NOMO-1 (cell line): ENCODE data around the gene SLIT3.

ENCODE experiments used
- DNase-seq, 2 experiments: peaks; one replicate each; lab custom pipeline; 2025; ENCODE audit not compliant: unreplicated experiment in 2 of 2; lab: John Stamatoyannopoulos, UW

The SLIT3 gene

DNA sequence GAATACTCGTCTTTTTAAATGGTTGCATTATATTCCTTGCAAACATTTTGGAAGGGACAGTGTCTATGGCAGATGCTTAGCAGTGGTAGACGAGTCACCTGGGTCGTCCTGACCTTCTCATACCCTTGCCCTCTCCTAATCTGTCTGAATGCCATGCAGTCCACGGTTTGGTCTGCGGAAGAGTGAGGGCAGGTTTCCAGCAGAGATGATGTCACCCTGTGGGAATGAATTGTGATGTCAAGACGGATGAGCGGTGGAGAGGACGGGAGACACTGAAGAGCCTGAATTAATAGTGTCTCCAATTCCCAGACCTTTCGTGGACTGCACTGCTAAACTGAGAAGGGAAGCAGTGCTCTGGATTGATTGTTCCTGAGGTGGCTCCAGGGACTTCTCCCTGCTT lies 392.7 kb downstream of the SLIT3 start:
- no peak for DNase-seq

DNA sequence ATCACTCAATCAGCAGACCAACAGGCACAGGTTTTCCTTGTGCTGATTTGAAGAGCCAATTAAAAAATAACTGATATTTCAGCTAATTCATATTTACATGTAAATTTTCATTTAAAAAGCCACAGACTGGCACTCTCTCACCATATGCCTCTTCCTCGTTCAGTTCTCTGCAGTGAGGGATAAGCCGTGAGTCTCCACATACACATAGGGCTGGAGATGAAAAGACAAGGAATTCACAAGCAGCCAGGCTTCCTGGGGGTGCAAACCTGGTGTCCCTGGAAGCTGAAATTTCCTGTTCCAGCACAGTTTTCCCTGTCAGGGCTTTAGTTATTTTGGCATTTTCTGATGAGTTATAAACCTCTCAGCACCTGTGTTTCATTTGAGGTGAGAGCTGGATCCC lies 397.9 kb downstream of the SLIT3 start:
- no peak for DNase-seq

DNA sequence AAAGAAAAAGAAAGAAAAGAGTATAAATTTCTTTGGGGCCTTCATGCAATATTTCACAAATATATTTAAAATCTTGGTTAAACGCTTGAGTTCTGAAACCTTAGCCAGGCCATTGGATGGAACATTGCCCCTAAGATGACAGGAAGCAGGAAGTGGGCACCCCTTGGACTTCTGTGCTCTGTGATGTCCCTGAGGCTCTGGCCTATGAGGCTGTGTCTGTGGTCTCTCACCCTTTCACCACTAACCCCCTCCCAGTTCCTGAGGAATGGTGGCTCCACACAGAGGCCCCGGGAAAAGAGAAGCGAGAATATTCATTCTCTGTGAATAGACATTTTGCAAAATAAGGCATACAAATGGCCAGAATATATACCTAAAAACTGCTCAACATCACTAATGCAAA lies 401.3 kb downstream of the SLIT3 start:
- DNase-seq, result no peak

- no peak for DNase-seq
These were observed 401.7 kb downstream of the SLIT3 start for GRCh38 chr5:168899264-168899663.

DNA sequence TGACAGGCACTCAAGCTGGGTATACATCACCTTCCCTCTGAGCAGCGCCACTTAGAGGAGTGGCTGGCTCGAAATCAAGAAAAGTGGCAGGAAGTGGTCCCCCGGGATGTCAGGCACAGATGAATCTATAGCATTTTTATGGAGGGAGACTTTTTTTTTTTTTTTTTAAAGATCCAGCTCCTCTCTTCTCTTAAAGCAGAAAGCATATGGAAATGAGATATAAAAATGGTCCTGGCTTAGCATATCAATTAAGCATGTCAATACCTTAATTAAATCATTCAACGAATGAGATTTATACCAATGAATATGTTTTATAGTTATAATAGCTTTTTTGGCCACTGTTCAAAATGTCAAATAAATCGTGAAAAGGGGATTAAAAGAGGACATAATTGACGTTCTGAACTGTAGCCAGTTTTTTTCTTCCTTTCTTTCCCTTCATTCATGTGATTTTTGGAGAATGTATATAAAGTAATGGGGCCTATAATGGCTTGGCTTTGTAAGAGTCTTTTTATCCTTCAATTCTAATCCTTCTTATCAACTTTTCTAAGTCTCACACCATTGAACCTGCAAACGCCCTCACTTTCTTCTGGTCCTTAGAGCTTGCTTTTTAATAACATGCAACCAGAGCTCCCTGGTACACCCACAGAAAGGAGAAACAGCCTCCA lies 402.6 kb downstream of the SLIT3 start:
- no peak for DNase-seq

DNA sequence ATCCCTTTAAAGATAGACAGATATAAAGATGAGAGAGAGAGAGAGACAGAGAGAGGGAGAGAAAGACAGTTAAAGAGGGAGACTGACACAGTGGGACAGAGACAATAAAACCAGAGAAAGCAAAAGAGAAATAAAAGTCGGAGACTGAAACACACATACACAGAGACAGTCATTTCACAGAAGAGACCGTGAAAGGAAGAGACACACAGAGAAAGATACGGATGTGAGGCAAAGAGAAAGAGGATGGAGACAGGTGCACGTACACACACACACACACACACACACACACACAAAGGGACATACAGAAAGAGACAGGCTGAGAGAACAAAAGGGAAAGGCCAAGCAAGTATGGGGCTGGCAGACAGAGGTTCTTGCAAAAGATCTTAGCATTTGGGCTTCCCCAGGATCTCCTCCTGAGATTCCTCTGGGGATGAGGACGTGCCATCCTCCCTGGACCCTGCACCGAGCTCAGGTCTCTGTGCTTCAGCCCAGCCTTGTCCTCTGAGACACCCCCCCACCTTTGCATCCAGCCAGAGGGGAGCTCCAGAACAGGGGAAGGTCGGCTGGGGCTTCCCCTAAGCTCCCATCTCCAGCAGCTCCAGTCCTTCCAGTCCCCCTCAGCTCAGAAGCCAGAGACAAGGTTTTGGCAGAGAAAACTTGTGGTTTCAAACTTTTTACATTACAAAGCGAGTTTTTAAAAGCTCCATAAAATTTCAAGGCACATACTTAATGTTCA lies 403.4 kb downstream of the SLIT3 start:
- no peak for DNase-seq

- DNase-seq, result no peak
These were observed 405.5 kb downstream of the SLIT3 start for GRCh38 chr5:168895295-168896071.

GRCh38 chr5:168893283-168893682 lies 407.7 kb downstream of the SLIT3 start:
- no peak for DNase-seq

DNA sequence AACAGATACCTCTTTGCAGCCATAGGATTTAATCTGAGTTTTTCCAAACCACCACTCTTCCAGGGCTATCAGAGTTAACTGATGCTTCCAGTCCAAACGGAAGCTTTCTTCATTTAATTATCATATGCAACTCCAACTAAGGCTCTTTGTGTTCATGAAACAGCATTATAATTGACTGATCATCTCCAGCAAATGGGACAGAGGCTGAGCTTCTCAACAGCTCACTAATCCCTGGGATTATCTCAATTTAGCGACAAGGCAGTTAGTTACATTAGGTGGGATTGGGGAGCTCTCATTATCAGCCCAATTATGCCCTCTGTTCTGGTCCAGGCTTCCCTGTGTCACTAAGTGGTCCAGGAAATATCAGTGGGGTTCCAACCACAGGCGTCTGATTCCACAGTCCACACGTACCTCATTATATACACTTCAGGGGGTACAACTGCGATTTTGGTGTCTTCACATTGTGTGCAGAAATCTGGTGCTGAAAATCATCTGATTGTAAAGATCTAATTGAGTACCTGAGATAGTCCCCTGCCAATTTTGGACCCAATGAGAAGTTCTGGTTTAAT lies 408.2 kb downstream of the SLIT3 start:
- no peak for DNase-seq

GRCh38 chr5:168890816-168891812 lies 409.8 kb downstream of the SLIT3 start:
- no peak for DNase-seq

GRCh38 chr5:168889039-168889438 lies 411.9 kb downstream of the SLIT3 start:
- DNase-seq, result no peak

DNA sequence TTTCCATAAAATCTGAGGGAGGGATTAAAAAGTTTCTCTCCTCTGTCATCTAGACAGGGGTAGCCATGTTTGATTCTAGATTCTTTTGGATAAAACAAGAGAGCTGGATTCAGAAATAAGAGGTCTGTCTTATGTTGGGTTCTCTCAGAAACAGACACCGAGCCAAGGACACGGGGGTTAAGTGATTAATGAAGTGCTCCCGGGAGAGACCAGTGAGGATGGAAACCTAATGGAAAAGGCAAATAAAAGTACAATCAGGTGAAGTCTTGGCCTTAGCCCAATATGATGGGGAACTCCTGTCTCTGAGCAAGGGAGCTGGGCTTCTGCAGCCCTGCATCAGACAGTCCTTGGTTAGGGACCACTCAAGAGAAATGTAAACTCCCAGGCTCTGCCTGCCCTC lies 413.0 kb downstream of the SLIT3 start:
- no peak for DNase-seq

DNA sequence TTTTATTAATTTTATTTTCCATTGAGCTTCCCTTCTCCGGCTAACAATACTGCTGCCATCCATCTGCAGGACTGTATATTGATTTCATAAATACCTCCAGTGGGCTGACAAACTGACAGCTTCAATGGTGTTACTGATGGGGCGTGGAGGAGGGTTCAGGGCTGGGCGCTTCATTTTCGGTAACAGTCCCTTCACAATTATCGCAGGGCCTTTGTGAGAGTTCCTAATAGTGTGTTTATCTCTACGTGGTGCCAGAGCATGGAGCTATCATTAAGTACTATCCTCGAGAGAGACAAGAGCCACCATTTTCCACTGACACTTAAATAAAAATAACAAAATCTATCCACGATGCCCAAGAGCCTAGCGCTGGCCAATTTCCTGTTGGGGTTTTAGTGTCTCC lies 414.8 kb downstream of the SLIT3 start:
- DNase-seq, result no peak

GRCh38 chr5:168885324-168886120 lies 415.4 kb downstream of the SLIT3 start:
- no peak for DNase-seq

- no peak for DNase-seq
These were observed 416.9 kb downstream of the SLIT3 start for GRCh38 chr5:168883991-168884390.

GRCh38 chr5:168883281-168883741 lies 417.6 kb downstream of the SLIT3 start:
- no peak for DNase-seq

DNA sequence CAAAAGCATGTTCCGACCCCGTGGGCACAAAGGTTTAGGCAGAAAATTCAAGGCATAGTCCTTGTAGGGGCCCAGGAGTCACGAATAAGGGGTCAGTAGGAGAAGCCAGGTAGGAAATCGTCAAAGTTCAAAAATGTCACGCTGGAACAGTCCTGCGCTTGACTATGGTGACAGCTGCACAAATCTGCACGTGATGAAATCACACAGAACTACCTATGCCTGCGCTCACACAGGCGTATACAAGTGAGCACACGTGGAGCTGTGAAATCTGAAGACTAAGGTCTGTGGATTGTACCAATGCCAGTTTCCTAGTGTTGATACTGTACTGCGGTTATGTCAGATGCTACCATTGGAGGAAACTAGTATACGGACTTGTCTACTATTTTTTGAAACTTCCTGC lies 418.7 kb downstream of the SLIT3 start:
- DNase-seq, result no peak

- no peak for DNase-seq
These were observed 419.4 kb downstream of the SLIT3 start for GRCh38 chr5:168881427-168882149.

GRCh38 chr5:168879929-168880328 lies 421.0 kb downstream of the SLIT3 start:
- peak; percentile 48 to 58 for DNase-seq
